Esophagus muscularis mucosa (tissue), 4 donors: ENCODE data around the gene OR4K5. TPM values are rescaled to one million over a fixed set of nuclear protein-coding genes. Genes with fewer than 3 reads are reported as not detected.
"Not testable (repeated sequence)": the region's sequence is repeated elsewhere in the genome, so short reads cannot be mapped to it uniquely, and the experiment has no call there.

ENCODE experiments used
- DNase-seq: peaks from one replicate; pipeline ENCODE4 v3.0.0-alpha.2; 2017; ENCODE audit errors: extremely low spot score
- H3K27ac ChIP-seq, 4 donors: fragments of 200-600 bp; sonication (generic); replicated peaks in 1 of 4; 1 replicate in 3 of 4; 2 replicates in 1 of 4; pipeline ENCODE4 v1.5.1; 2016 to 2019; ENCODE audit warnings: mild to moderate bottlenecking in 1 of 4
- H3K27me3 ChIP-seq, 4 donors: fragments of 200-600 bp; sonication (generic); one replicate each; pipeline versions ENCODE4 v1.5.1 to v1.6.0; 2016 to 2019
- H3K36me3 ChIP-seq, 4 donors: fragments of 200-600 bp; sonication (generic); one replicate each; pipeline ENCODE4 v1.5.1; 2016 to 2019
- H3K4me1 ChIP-seq, 4 donors: fragments of 200-600 bp; sonication (generic); one replicate each; pipeline ENCODE4 v1.5.1; 2016 to 2019
- H3K4me3 ChIP-seq, 4 donors: fragments of 200-600 bp; sonication (generic); 1 replicate in 2 of 4; 2 replicates in 2 of 4; pipeline ENCODE4 v1.5.1; 2016 to 2019; ENCODE audit warnings: mild to moderate bottlenecking in 4 of 4, moderate library complexity in 1 of 4
- H3K9me3 ChIP-seq, 4 donors: fragments of 200-600 bp; sonication (generic); 1 replicate in 3 of 4; 2 replicates in 1 of 4; pipeline ENCODE4 v1.5.1; 2016 to 2019
- EP300 ChIP-seq: sonication (generic); formaldehyde crosslinking; IDR thresholded peaks from one replicate; pipeline ENCODE4 v1.6.1; 2017; ENCODE audit warnings: antibody characterized with exemption
- POLR2A ChIP-seq: fragments of 450-650 bp; IDR thresholded peaks from one replicate; pipeline ENCODE4 v1.6.1; 2017; ENCODE audit warnings: antibody characterized with exemption, moderate library complexity, mild to moderate bottlenecking, low read depth
- POLR2AphosphoS5 ChIP-seq, 2 donors: sonication (generic); formaldehyde crosslinking; IDR thresholded peaks; one replicate each; pipeline ENCODE4 v1.6.1; 2017; ENCODE audit warnings: antibody characterized with exemption in 2 of 2
- WGBS: methylation state at CpG from one replicate; pipeline ENCODE4 v1.1.5; 2018; 5-methylcytosine and 5-hydroxymethylcytosine counted together
- intact Hi-C: fragments of 100-400 bp; cut with DNase I; formaldehyde crosslinking; loops from one replicate; pipeline ENCODE4 v1.15.1; 2023
- total RNA-seq, 4 donors: library from RNA; depleted of rRNA; stranded (reverse); fragments of >200 nt; gene quantifications; one replicate each; pipeline versions ENCODE4 v1.1.0 to v1.2.1, GENCODE V29; 2016
- TF ChIP-seq, protein P1 (sequence below), 3 experiments: fragments of 200-600 bp in 2 of 3; fragments of 450-650 bp in 1 of 3; sonication (generic) in 2 of 3; IDR thresholded peaks; one replicate each; pipeline ENCODE4 v1.5.1; 2017 to 2019; ENCODE audit warnings: antibody characterized with exemption in 3 of 3, mild to moderate bottlenecking in 2 of 3, moderate library complexity in 1 of 3

OR4K5 gene
- total RNA-seq, 4 donors from 2014 or later: not detected

DNA sequence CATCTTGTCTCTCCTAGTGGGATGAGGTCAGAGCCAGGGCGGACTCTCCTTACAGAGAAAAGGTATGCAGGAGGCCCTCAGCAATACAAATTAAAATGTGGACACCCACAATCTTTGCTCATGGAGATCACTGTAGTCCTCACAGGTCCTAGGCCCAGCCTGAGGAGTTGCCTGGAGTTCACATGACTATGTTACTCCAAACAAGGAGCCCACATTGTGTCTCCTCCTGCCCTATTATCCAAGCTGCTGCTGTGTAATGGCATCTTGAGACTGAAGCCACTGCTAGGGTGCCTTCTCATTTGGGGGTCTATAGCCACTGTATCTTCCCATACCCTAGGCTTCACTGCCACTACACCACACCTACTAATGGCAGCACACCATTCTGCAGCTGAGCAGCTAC lies 21.3 kb downstream of the OR4K5 start:
- Histone ChIP-seq H3K27ac (no peak overlapping the region), H3K4me3 (no peak overlapping the region), H3K4me1 (no peaks in the 10 kb centered on the region), H3K27me3 (no peaks in the 10 kb centered on the region), H3K9me3 (no peaks in the 10 kb centered on the region), H3K36me3 (no peaks in the 10 kb centered on the region)
- TF ChIP-seq POLR2A (no peak), POLR2AphosphoS5 (IDR thresholded peaks at IDR 0.05) (no peak), EP300 (no peak)
- TF ChIP-seq, protein P1, sequence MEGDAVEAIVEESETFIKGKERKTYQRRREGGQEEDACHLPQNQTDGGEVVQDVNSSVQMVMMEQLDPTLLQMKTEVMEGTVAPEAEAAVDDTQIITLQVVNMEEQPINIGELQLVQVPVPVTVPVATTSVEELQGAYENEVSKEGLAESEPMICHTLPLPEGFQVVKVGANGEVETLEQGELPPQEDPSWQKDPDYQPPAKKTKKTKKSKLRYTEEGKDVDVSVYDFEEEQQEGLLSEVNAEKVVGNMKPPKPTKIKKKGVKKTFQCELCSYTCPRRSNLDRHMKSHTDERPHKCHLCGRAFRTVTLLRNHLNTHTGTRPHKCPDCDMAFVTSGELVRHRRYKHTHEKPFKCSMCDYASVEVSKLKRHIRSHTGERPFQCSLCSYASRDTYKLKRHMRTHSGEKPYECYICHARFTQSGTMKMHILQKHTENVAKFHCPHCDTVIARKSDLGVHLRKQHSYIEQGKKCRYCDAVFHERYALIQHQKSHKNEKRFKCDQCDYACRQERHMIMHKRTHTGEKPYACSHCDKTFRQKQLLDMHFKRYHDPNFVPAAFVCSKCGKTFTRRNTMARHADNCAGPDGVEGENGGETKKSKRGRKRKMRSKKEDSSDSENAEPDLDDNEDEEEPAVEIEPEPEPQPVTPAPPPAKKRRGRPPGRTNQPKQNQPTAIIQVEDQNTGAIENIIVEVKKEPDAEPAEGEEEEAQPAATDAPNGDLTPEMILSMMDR (IDR thresholded peaks at IDR 0.05): no peak
- no peak for DNase-seq
- intact Hi-C loops: no loop called here
- whole genome bisulfite sequencing: 82% methylated on average over 1 of the region's 1 CpG

DNA sequence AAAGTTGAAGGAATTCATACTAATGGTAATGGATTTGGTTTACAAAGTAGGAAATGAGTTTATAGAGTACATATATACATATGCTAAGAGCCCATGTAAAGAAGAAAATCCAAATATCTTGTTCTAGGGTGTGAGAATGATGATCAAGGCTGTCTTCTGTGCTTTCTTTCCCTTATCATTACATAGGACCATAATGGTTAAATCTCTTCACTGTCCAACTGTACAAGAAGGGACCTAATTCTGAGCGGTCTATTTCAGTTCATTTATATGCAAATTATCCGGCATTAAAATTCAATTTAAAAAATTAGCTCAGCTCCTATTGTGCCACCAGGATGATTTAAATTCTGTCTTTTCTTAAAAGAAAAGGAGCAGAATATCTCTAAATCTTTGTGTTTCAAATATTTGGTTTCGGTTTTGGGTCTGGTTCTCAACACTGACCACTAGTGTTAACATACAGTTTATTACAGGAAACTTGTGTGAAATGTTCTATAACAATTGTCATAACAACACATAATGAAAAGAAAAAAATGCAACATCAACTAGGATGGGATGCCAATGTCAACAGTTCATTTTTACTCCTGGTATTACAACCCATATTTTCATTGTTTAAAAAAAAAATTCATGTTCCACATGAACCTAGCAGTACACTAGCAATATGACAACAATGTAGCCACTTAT lies 27.1 kb downstream of the OR4K5 start:
- Histone ChIP-seq H3K9me3 (no peaks in the 10 kb centered on the region), H3K27me3 (no peaks in the 10 kb centered on the region), H3K4me1 (no peaks in the 10 kb centered on the region), H3K27ac (no peak overlapping the region), H3K36me3 (no peaks in the 10 kb centered on the region), H3K4me3 (no peak overlapping the region)
- whole genome bisulfite sequencing: 80% methylated on average over 3 of the region's 3 CpGs
- intact Hi-C loops: no loop called here
- DNase-seq: no peak
- no peak for TF ChIP-seq EP300
- TF ChIP-seq, protein P1 (IDR thresholded peaks at IDR 0.05): no peak
- no peak for TF ChIP-seq POLR2AphosphoS5 (IDR thresholded peaks at IDR 0.05)
- no peak for TF ChIP-seq POLR2A

GRCh38 chr14:19949218-19949617 lies 28.8 kb downstream of the OR4K5 start:
- no peak overlapping the region for H3K27ac ChIP-seq
- WGBS: 60% methylated on average over 2 of the region's 2 CpGs
- no peak overlapping the region for H3K4me3 ChIP-seq
- no peaks in the 10 kb centered on the region for H3K36me3 ChIP-seq
- no peaks in the 10 kb centered on the region for H3K9me3 ChIP-seq
- intact Hi-C loops: no loop called here
- H3K27me3 ChIP-seq: no peaks in the 10 kb centered on the region
- H3K4me1 ChIP-seq: no peaks in the 10 kb centered on the region
- TF ChIP-seq POLR2AphosphoS5 (IDR thresholded peaks at IDR 0.05) (no peak), POLR2A (no peak), EP300 (no peak)
- TF ChIP-seq, protein P1 (IDR thresholded peaks at IDR 0.05): no peak
- DNase-seq: no peak

- H3K27ac ChIP-seq, H3K27me3 ChIP-seq, H3K9me3 ChIP-seq, DNase-seq, intact Hi-C loops, H3K4me1 ChIP-seq, H3K36me3 ChIP-seq, H3K4me3 ChIP-seq: not testable (repeated sequence)
- 42% methylated on average over 2 of the region's 2 CpGs for WGBS
These were observed 49.3 kb downstream of the OR4K5 start for GRCh38 chr14:19969735-19970134.

Other genes with a start within 250 kb of the OR4K5 start
- not detected for gene OR11H2, start 206.7 kb upstream of the OR4K5 start, total RNA-seq
- not detected for gene OR4Q3, start 177.0 kb upstream of the OR4K5 start, total RNA-seq
- gene OR4M1, start 147.1 kb upstream of the OR4K5 start, total RNA-seq: not detected
- gene OR4N2, start 116.8 kb upstream of the OR4K5 start, total RNA-seq: not detected
- gene OR4K2, start 45.5 kb upstream of the OR4K5 start, total RNA-seq: not detected
- gene OR4K1, start 10.3 kb downstream of the OR4K5 start, total RNA-seq: not detected
- gene OR4K15, start 55.0 kb downstream of the OR4K5 start, total RNA-seq: not detected
- not detected for gene OR4Q2, start 81.6 kb downstream of the OR4K5 start, total RNA-seq
- gene OR4K14, start 98.7 kb downstream of the OR4K5 start, total RNA-seq: not detected
- not detected for gene OR4K13, start 115.4 kb downstream of the OR4K5 start, total RNA-seq
- not detected for gene OR4L1, start 139.4 kb downstream of the OR4K5 start, total RNA-seq
- not detected for gene OR4K17, start 190.1 kb downstream of the OR4K5 start, total RNA-seq
- not detected for gene OR4N5, start 218.2 kb downstream of the OR4K5 start, total RNA-seq